SU-DHL-6 (cell line): ENCODE results near the gene PCBD1.

Experiments
- H2AFZ ChIP-seq: fragments of 200-600 bp; sonication (generic); 2 replicates; pipeline ENCODE4 v1.6.1; 2014; ENCODE audit warnings: low read depth, mild to moderate bottlenecking, moderate library complexity, mixed read lengths, antibody characterized with exemption, low read length; ENCODE audit not compliant: severe bottlenecking
- H3F3A ChIP-seq: fragments of 200-600 bp; shearing (Covaris generic); 2 replicates; pipeline ENCODE4 v1.6.0; 2016; ENCODE audit warnings: antibody characterized with exemption, mild to moderate bottlenecking; ENCODE audit not compliant: insufficient read depth
- H3K27ac ChIP-seq: fragments of 200-600 bp; sonication (generic); 2 replicates; pipeline ENCODE4 v1.5.1; 2016; ENCODE audit warnings: low read depth, mild to moderate bottlenecking, low read length, moderate library complexity, mixed read lengths
- H3K27me3 ChIP-seq: fragments of 200-600 bp; sonication (generic), shearing (Covaris generic); 2 replicates; pipeline ENCODE4 v1.6.0; 2014; ENCODE audit warnings: mild to moderate bottlenecking, low read length
- H3K36me3 ChIP-seq: fragments of 200-600 bp; sonication (generic); 2 replicates; pipeline ENCODE4 v1.6.1; 2014; ENCODE audit warnings: mild to moderate bottlenecking, low read length, mixed read lengths
- H3K4me2 ChIP-seq: fragments of 300-600, 200-600 bp; shearing (Covaris generic), sonication (generic); 2 replicates; pipeline ENCODE4 v1.6.0; 2014; ENCODE audit warnings: low read length, low read depth, mild to moderate bottlenecking; ENCODE audit not compliant: poor library complexity, severe bottlenecking
- H3K4me3 ChIP-seq: fragments of 200-600 bp; sonication (generic); 2 replicates; pipeline ENCODE4 v1.5.1; 2014; ENCODE audit warnings: antibody characterized with exemption, low read length, mild to moderate bottlenecking, mixed read lengths; ENCODE audit not compliant: insufficient read depth, poor library complexity, severe bottlenecking
- H3K79me2 ChIP-seq: fragments of 200-600 bp; sonication (generic); 2 replicates; pipeline ENCODE4 v1.6.1; 2014; ENCODE audit warnings: mild to moderate bottlenecking, low read length, moderate library complexity; ENCODE audit not compliant: insufficient read depth
- H3K9ac ChIP-seq: fragments of 200-600 bp; sonication (generic); 2 replicates; pipeline ENCODE4 v1.7.0; 2014; ENCODE audit warnings: mild to moderate bottlenecking, low read length
- H3K9me2 ChIP-seq: fragments of 200-600 bp; sonication (generic); replicated peaks from 2 replicates; pipeline ENCODE4 v1.6.1; 2014; ENCODE audit warnings: low read length; ENCODE audit not compliant: insufficient read depth
- H3K9me3 ChIP-seq: fragments of 200-600 bp; sonication (generic); 2 replicates; pipeline ENCODE4 v1.6.1; 2014; ENCODE audit warnings: low read length, mixed read lengths; ENCODE audit not compliant: insufficient read depth
- H4K20me1 ChIP-seq: fragments of 200-600 bp; sonication (generic); 2 replicates; pipeline ENCODE4 v1.6.1; 2014; ENCODE audit warnings: low read depth, mild to moderate bottlenecking, antibody characterized with exemption, low read length, moderate library complexity, mixed read lengths
- CTCF ChIP-seq: fragments of 200-600 bp; sonication (generic); IDR thresholded peaks from one replicate; pipeline ENCODE4 v1.5.1; 2017; ENCODE audit warnings: antibody characterized with exemption, mild to moderate bottlenecking, low read length, moderate library complexity; ENCODE audit not compliant: insufficient read depth, poor library complexity, severe bottlenecking
- EZH2phosphoT487 ChIP-seq: fragments of 200-600 bp; sonication (generic), shearing (Covaris generic); conservative IDR thresholded peaks from 2 replicates; pipeline ENCODE4 v1.6.1; 2018; ENCODE audit warnings: mild to moderate bottlenecking, antibody characterized with exemption, low read length, moderate library complexity, mixed read lengths

PCBD1 gene

GRCh38 chr10:70838270-70838805, 50.0 kb downstream of the PCBD1 start:
- Histone ChIP-seq H3K9me3 (peaks cover 5% of the 10 kb centered on the region; the same call in 1 of the 2 replicates), H2AFZ (no peak overlapping the region), H3K9me2 (no peaks in the 10 kb centered on the region), H3K27ac (no peak overlapping the region), H3K9ac (no peak overlapping the region), H3K4me2 (no peak overlapping the region), H3K27me3 (no peaks in the 10 kb centered on the region), H3F3A (no peaks in the 10 kb centered on the region), H3K4me3 (no peak overlapping the region), H3K79me2 (no peaks in the 10 kb centered on the region), H4K20me1 (no peaks in the 10 kb centered on the region), H3K36me3 (peaks cover 7% of the 10 kb centered on the region)
- TF ChIP-seq CTCF (no peak), EZH2phosphoT487 (no peak)

GRCh38 chr10:70837660-70838059, 50.7 kb downstream of the PCBD1 start:
- H3K4me2 ChIP-seq, result no peak overlapping the region

GRCh38 chr10:70836319-70836718, 52.0 kb downstream of the PCBD1 start:
- H3K27ac ChIP-seq, result no peak overlapping the region
- peaks cover 5% of the 10 kb centered on the region; the same call in 1 of the 2 replicates for H3K9me3 ChIP-seq
- H3K9me2 ChIP-seq, result no peaks in the 10 kb centered on the region
- peaks cover 7% of the 10 kb centered on the region for H3K36me3 ChIP-seq
- H3K79me2 ChIP-seq, result 0 out of 2 replicates have a peak, but pooled peaks cover 4% of the 10 kb centered on the region
- no peaks in the 10 kb centered on the region for H3F3A ChIP-seq
- no peak overlapping the region for H3K4me3 ChIP-seq
- no peak for TF ChIP-seq EZH2phosphoT487
- TF ChIP-seq CTCF, result no peak
- H4K20me1 ChIP-seq, result no peaks in the 10 kb centered on the region
- H3K9ac ChIP-seq, result no peak overlapping the region
- no peaks in the 10 kb centered on the region for H3K27me3 ChIP-seq
- no peak overlapping the region for H2AFZ ChIP-seq
- no peak overlapping the region for H3K4me2 ChIP-seq

More at GRCh38 chr10:70837660-70838059, 50.7 kb downstream of the PCBD1 start:
- Histone ChIP-seq H2AFZ (no peak overlapping the region), H3F3A (no peaks in the 10 kb centered on the region), H3K9ac (no peak overlapping the region), H3K9me2 (no peaks in the 10 kb centered on the region), H3K36me3 (peaks cover 7% of the 10 kb centered on the region), H3K79me2 (0 out of 2 replicates have a peak, but pooled peaks cover 3% of the 10 kb centered on the region), H3K9me3 (peaks cover 5% of the 10 kb centered on the region; the same call in 1 of the 2 replicates), H3K4me3 (no peak overlapping the region), H4K20me1 (no peaks in the 10 kb centered on the region), H3K27ac (no peak overlapping the region), H3K27me3 (no peaks in the 10 kb centered on the region)
- TF ChIP-seq EZH2phosphoT487, result no peak
- TF ChIP-seq CTCF, result no peak
